ENCODE measurements around the gene MEF2C.

DNA sequence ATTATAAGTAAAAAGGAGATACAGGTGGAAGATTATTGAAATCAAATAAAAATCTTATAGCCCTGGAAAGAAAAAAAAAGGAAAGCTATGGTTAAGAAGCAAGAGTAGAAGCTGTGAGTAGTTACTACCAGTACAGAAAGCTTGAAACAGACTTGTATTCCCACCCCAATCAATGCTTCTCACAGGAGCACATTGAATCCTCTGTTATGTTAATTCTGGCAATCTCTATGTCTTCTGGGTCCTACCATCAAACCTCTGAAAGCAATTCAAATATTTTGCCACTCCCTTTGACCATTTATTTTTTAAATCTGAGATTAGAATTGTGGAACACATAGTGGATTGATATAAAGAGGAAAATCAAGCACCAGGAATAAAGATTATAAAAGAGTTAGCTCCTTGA is 186.5 kb downstream of the MEF2C start:
- TF ChIP-seq, protein P1, sequence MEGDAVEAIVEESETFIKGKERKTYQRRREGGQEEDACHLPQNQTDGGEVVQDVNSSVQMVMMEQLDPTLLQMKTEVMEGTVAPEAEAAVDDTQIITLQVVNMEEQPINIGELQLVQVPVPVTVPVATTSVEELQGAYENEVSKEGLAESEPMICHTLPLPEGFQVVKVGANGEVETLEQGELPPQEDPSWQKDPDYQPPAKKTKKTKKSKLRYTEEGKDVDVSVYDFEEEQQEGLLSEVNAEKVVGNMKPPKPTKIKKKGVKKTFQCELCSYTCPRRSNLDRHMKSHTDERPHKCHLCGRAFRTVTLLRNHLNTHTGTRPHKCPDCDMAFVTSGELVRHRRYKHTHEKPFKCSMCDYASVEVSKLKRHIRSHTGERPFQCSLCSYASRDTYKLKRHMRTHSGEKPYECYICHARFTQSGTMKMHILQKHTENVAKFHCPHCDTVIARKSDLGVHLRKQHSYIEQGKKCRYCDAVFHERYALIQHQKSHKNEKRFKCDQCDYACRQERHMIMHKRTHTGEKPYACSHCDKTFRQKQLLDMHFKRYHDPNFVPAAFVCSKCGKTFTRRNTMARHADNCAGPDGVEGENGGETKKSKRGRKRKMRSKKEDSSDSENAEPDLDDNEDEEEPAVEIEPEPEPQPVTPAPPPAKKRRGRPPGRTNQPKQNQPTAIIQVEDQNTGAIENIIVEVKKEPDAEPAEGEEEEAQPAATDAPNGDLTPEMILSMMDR (IDR thresholded peaks at IDR 0.05), result no peak
- no peak for TF ChIP-seq POLR2A (IDR thresholded peaks at IDR 0.05)
